HCT116 (cell line): ENCODE data around the gene ANKEF1. TPM values are rescaled to one million over a fixed set of nuclear protein-coding genes. Genes with fewer than 3 reads are reported as not detected.

Experiments
- ATAC-seq: fragments of 200-7000 bp; cut with Tn5 transposase; 2 replicates; pipeline ENCODE4 v1.9.1; 2020; ENCODE audit warnings: mild to moderate bottlenecking, moderate library complexity
- BruUV-seq: library from RNA; stranded (reverse); fragments of 400-500 nt; replicated peaks from 2 replicates; lab custom pipeline; 2021; lab: Mats Ljungman, UMichigan
- CTCF ChIA-PET: fragments of 300-600 bp; sonication (Branson Sonifier 250); formaldehyde crosslinking; loops from one replicate; lab custom pipeline; 2021; ENCODE audit warnings: antibody characterized with exemption; lab: Charles Lee
- POLR2A ChIA-PET: fragments of 300-600, 350-600 bp; sonication (Branson Sonifier 250); formaldehyde crosslinking; loops from one replicate; lab custom pipeline; 2021; ENCODE audit warnings: antibody characterized with exemption; lab: Charles Lee
- RAD21 ChIA-PET, 2 experiments: fragments of 300-600 bp; sonication (Branson Sonifier 250); formaldehyde crosslinking; loops; one replicate each; lab custom pipeline; 2023; ENCODE audit warnings: low total read pairs in 2 of 2; ENCODE audit not compliant: uncharacterized antibody in 2 of 2, unreplicated experiment in 2 of 2, low non-redundant PET in 1 of 2; lab: Charles Lee
- DNase-seq: peaks from one replicate; pipeline ENCODE4 v3.0.0-alpha.2; 2010; ENCODE audit warnings: low read depth, low spot score
- H2AFZ ChIP-seq: fragments of 200-600 bp; shearing (Covaris generic), sonication (generic); 2 replicates; pipeline ENCODE4 v1.6.1; 2017; ENCODE audit warnings: low read depth, mixed run types, mixed read lengths, antibody characterized with exemption, low read length; ENCODE audit not compliant: poor library complexity, severe bottlenecking
- H3K27ac ChIP-seq: 2 replicates; pipeline ENCODE4 v1.5.1; 2012; ENCODE audit warnings: low read depth, low read length
- H3K27me3 ChIP-seq: fragments of 200-600 bp; sonication (generic); 2 replicates; pipeline ENCODE4 v1.6.1; 2016; ENCODE audit warnings: mixed run types, low read length, mixed read lengths; ENCODE audit not compliant: insufficient read depth
- H3K36me3 ChIP-seq, 2 experiments: fragments of 200-500 bp in 1 of 2; fragments of 200-600 bp in 1 of 2; sonication (Bioruptor generic) in 1 of 2; sonication (generic) in 1 of 2; 2 replicates each; pipeline versions ENCODE4 v1.5.1 to v1.6.1; 2014 to 2016; ENCODE audit warnings: low read length in 2 of 2, inconsistent platforms in 1 of 2, mixed read lengths in 1 of 2, mixed run types in 1 of 2; ENCODE audit not compliant: insufficient read depth in 2 of 2, control insufficient read depth in 1 of 2
- H3K4me1 ChIP-seq, 2 experiments: fragments of 200-600 bp in 1 of 2; sonication (generic) in 1 of 2; 2 replicates each; pipeline versions ENCODE4 v1.5.1 to v1.6.1; 2012 to 2017; ENCODE audit warnings: low read length in 2 of 2, inconsistent platforms in 1 of 2, mild to moderate bottlenecking in 1 of 2, mixed read lengths in 1 of 2, mixed run types in 1 of 2, moderate library complexity in 1 of 2; ENCODE audit not compliant: insufficient read depth in 2 of 2, control insufficient read depth in 1 of 2
- H3K4me2 ChIP-seq: fragments of 200-600 bp; sonication (generic); 2 replicates; pipeline ENCODE4 v1.6.1; 2017; ENCODE audit warnings: mixed run types, low read length, mixed read lengths
- H3K4me3 ChIP-seq, 2 experiments: fragments of 200-600 bp in 1 of 2; sonication (generic) in 1 of 2; replicated peaks in 1 of 2; 2 replicates each; pipeline ENCODE4 v1.5.1; 2011 to 2016; ENCODE audit warnings: low read length in 2 of 2, control low read depth in 1 of 2, low read depth in 1 of 2, mild to moderate bottlenecking in 1 of 2, mixed read lengths in 1 of 2, mixed run types in 1 of 2
- H3K79me2 ChIP-seq: fragments of 200-600 bp; sonication (generic); 2 replicates; pipeline ENCODE4 v1.6.1; 2017; ENCODE audit warnings: mild to moderate bottlenecking, mixed run types, low read length, moderate library complexity, mixed read lengths; ENCODE audit not compliant: insufficient read depth
- H3K9ac ChIP-seq: fragments of 200-600 bp; sonication (generic); 2 replicates; pipeline ENCODE4 v1.6.1; 2016; ENCODE audit warnings: low read length, mixed read lengths
- H3K9me2 ChIP-seq: fragments of 200-600 bp; sonication (generic), shearing (Covaris generic); 2 replicates; pipeline ENCODE4 v1.6.1; 2017; ENCODE audit warnings: mixed run types, mild to moderate bottlenecking, moderate library complexity; ENCODE audit not compliant: insufficient read depth
- H3K9me3 ChIP-seq, 2 experiments: fragments of 200-500 bp in 1 of 2; fragments of 200-600 bp in 1 of 2; sonication (Bioruptor generic) in 1 of 2; sonication (generic) in 1 of 2; 2 replicates each; pipeline ENCODE4 v1.6.1; 2014 to 2017; ENCODE audit warnings: low read length in 2 of 2, mixed read lengths in 2 of 2, inconsistent platforms in 1 of 2, low read depth in 1 of 2, mild to moderate bottlenecking in 1 of 2, mixed run types in 1 of 2, moderate library complexity in 1 of 2; ENCODE audit not compliant: control insufficient read depth in 1 of 2, insufficient read depth in 1 of 2
- H4K20me1 ChIP-seq: fragments of 200-600 bp; sonication (generic), shearing (Covaris generic); 2 replicates; pipeline ENCODE4 v1.6.1; 2017; ENCODE audit warnings: mixed run types, mild to moderate bottlenecking, moderate library complexity; ENCODE audit not compliant: insufficient read depth
- ATF3 ChIP-seq: IDR thresholded peaks from 2 replicates; pipeline ENCODE4 v1.6.1; 2012
- CBX3 ChIP-seq: IDR thresholded peaks from 2 replicates; pipeline ENCODE4 v1.6.1; 2012; ENCODE audit warnings: low read depth
- CEBPB ChIP-seq: IDR thresholded peaks from 2 replicates; pipeline ENCODE4 v1.6.1; 2012; ENCODE audit warnings: low read depth
- EGR1 ChIP-seq: IDR thresholded peaks from 2 replicates; pipeline ENCODE4 v1.6.1; 2012; ENCODE audit warnings: low read depth
- ELF1 ChIP-seq: IDR thresholded peaks from 2 replicates; pipeline ENCODE4 v1.6.1; 2012; ENCODE audit warnings: low read depth, borderline replicate concordance
- EZH2 ChIP-seq: fragments of 200-600 bp; sonication (generic); IDR thresholded peaks from 2 replicates; pipeline ENCODE4 v1.6.1; 2017; ENCODE audit warnings: antibody characterized with exemption, mixed run types
- FOSL1 ChIP-seq: IDR thresholded peaks from 2 replicates; pipeline ENCODE4 v1.6.1; 2012; ENCODE audit warnings: low read depth
- JUND ChIP-seq: IDR thresholded peaks from 2 replicates; pipeline ENCODE4 v1.6.1; 2012
- MAX ChIP-seq: IDR thresholded peaks from 2 replicates; pipeline ENCODE4 v1.6.1; 2012
- POLR2A ChIP-seq: IDR thresholded peaks from 2 replicates; pipeline ENCODE4 v1.7.0; 2011; ENCODE audit warnings: borderline replicate concordance; ENCODE audit not compliant: insufficient read depth, insufficient read length; ENCODE audit errors: extremely low read depth
- POLR2AphosphoS5 ChIP-seq: IDR thresholded peaks from 2 replicates; pipeline ENCODE4 v1.6.1; 2011; ENCODE audit warnings: mild to moderate bottlenecking, low read depth, low read length, moderate library complexity
- RAD21 ChIP-seq: IDR thresholded peaks from 2 replicates; pipeline ENCODE4 v1.6.1; 2012; ENCODE audit warnings: low read depth, mild to moderate bottlenecking
- SIN3A ChIP-seq: IDR thresholded peaks from 2 replicates; pipeline ENCODE4 v1.6.1; 2012; ENCODE audit warnings: low read depth
- SP1 ChIP-seq: IDR thresholded peaks from 2 replicates; pipeline ENCODE4 v1.6.1; 2012; ENCODE audit warnings: low read depth
- SRF ChIP-seq: IDR thresholded peaks from 2 replicates; pipeline ENCODE4 v1.6.1; 2012; ENCODE audit warnings: low read depth
- ZFX ChIP-seq: fragments of 450-650 bp; IDR thresholded peaks from 2 replicates; pipeline ENCODE4 v1.6.1; 2017
- intact Hi-C: fragments of 100-400 bp; cut with micrococcal nuclease; formaldehyde crosslinking; loops from 2 replicates; pipeline ENCODE4 v1.10.0; 2022
- total RNA-seq: library from RNA; stranded (reverse); gene quantifications from one replicate; pipeline ENCODE4 v1.2.1, GENCODE V29; 2021; ENCODE audit not compliant: unreplicated experiment
- TF ChIP-seq, protein P1 (sequence below), 3 experiments: fragments of 200-600 bp in 1 of 3; sonication (generic) in 1 of 3; IDR thresholded peaks in 2 of 3; conservative IDR thresholded peaks in 1 of 3; 2 replicates each; pipeline ENCODE4 v1.5.1; 2012 to 2017; ENCODE audit warnings: low read depth in 2 of 3, low read length in 2 of 3, antibody characterized with exemption in 1 of 3, borderline replicate concordance in 1 of 3, control low read depth in 1 of 3, mild to moderate bottlenecking in 1 of 3, mixed read lengths in 1 of 3, mixed run types in 1 of 3, moderate library complexity in 1 of 3; ENCODE audit not compliant: insufficient read depth in 1 of 3
- TF ChIP-seq, protein P2 (sequence below): IDR thresholded peaks from 2 replicates; pipeline ENCODE4 v1.6.1; 2011; ENCODE audit warnings: mild to moderate bottlenecking, low read length, moderate library complexity; ENCODE audit not compliant: insufficient replicate concordance; ENCODE audit errors: extremely low read depth

Gene ANKEF1
- total RNA-seq, 1 experiment from 2014 or later, result 15.8 TPM

GRCh38 chr20:9989066-9989724 is 45.6 kb upstream of the ANKEF1 start:
- Histone ChIP-seq H4K20me1 (no peaks in the 10 kb centered on the region), H3K79me2 (no peaks in the 10 kb centered on the region), H3K27me3 (no peaks in the 10 kb centered on the region), H3K36me3 (no peaks in the 10 kb centered on the region), H3K4me3 (no peak overlapping the region), H3K4me2 (no peak overlapping the region), H3K9me2 (no peaks in the 10 kb centered on the region), H3K9ac (no peak overlapping the region), H3K9me3 (no peaks in the 10 kb centered on the region), H2AFZ (no peak overlapping the region), H3K27ac (no peak overlapping the region), H3K4me1 (no peaks in the 10 kb centered on the region; a peak in 1 of 4 replicates)
- intact Hi-C loops, result no loop called here
- TF ChIP-seq CEBPB (0 out of 2 replicates have a peak, but pooled peaks have one; percentile 11), MAX (no peak), POLR2A (no peak), ATF3 (no peak)
- ChIA-PET POLR2A (no interaction called here), CTCF (interaction anchor here (1.4 kb wide), 1 partner anchor 11 kb away, joined by 3 read pairs; no protein-coding TSS in a partner anchor), RAD21 (no interaction called here)
- DNase-seq (no peak), ATAC-seq (no peak)
- BruUV-seq, result no TSS peak

DNA sequence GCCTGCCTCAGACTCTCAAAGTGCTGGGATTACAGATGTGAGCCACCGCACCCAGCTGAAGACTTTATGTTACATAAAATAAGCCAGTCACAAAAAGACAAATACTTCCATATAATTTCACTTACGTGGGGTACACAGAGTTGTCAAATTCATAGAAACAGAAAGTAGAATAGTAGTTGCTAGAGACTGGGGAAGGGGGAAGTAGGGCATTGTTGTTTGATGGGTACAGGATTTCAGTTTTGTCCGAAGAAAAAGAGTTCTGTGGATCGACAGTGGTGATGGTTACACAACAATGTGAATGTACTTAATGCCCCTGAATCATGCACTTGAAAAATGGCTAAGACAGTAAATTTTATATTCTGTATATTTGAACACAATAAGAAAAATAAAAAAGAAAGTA is 41.6 kb upstream of the ANKEF1 start:
- H3K9me3 ChIP-seq, result 0 out of 4 replicates have a peak, but pooled peaks cover 0 to 4% of the 10 kb centered on the region in 2 experiments
- H3K27ac ChIP-seq, result no peak overlapping the region
- no peaks in the 10 kb centered on the region for H4K20me1 ChIP-seq
- no peaks in the 10 kb centered on the region for H3K79me2 ChIP-seq
- intact Hi-C loops, result no loop called here
- no peaks in the 10 kb centered on the region for H3K36me3 ChIP-seq
- H3K4me2 ChIP-seq, result no peak overlapping the region
- no TSS peak for BruUV-seq
- no peak overlapping the region for H3K4me3 ChIP-seq
- H2AFZ ChIP-seq, result no peak overlapping the region
- no peak overlapping the region for H3K9ac ChIP-seq
- H3K9me2 ChIP-seq, result no peaks in the 10 kb centered on the region
- ChIA-PET POLR2A (no interaction called here), RAD21 (no interaction called here), CTCF (no interaction called here)
- H3K4me1 ChIP-seq, result no peaks in the 10 kb centered on the region; a peak in 1 of 4 replicates
- no peaks in the 10 kb centered on the region for H3K27me3 ChIP-seq
- ATAC-seq (no peak), DNase-seq (no peak)
- TF ChIP-seq ELF1 (no peak), SRF (no peak), EGR1 (no peak), CBX3 (no peak), SP1 (no peak), JUND (no peak), CEBPB (no peak), EZH2 (no peak), SIN3A (no peak), FOSL1 (no peak), POLR2AphosphoS5 (no peak), ZFX (no peak), RAD21 (no peak), MAX (no peak)
- TF ChIP-seq, protein P1, sequence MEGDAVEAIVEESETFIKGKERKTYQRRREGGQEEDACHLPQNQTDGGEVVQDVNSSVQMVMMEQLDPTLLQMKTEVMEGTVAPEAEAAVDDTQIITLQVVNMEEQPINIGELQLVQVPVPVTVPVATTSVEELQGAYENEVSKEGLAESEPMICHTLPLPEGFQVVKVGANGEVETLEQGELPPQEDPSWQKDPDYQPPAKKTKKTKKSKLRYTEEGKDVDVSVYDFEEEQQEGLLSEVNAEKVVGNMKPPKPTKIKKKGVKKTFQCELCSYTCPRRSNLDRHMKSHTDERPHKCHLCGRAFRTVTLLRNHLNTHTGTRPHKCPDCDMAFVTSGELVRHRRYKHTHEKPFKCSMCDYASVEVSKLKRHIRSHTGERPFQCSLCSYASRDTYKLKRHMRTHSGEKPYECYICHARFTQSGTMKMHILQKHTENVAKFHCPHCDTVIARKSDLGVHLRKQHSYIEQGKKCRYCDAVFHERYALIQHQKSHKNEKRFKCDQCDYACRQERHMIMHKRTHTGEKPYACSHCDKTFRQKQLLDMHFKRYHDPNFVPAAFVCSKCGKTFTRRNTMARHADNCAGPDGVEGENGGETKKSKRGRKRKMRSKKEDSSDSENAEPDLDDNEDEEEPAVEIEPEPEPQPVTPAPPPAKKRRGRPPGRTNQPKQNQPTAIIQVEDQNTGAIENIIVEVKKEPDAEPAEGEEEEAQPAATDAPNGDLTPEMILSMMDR (IDR thresholded peaks at IDR 0.05 in 2 of 3, conservative IDR thresholded peaks at IDR 0.05 in 1 of 3; ENCODE audit: borderline replicate concordance in 1 of 3, insufficient read depth in 1 of 3, low read depth in 2 of 3, low read length in 2 of 3), result no peak
- TF ChIP-seq, protein P2, sequence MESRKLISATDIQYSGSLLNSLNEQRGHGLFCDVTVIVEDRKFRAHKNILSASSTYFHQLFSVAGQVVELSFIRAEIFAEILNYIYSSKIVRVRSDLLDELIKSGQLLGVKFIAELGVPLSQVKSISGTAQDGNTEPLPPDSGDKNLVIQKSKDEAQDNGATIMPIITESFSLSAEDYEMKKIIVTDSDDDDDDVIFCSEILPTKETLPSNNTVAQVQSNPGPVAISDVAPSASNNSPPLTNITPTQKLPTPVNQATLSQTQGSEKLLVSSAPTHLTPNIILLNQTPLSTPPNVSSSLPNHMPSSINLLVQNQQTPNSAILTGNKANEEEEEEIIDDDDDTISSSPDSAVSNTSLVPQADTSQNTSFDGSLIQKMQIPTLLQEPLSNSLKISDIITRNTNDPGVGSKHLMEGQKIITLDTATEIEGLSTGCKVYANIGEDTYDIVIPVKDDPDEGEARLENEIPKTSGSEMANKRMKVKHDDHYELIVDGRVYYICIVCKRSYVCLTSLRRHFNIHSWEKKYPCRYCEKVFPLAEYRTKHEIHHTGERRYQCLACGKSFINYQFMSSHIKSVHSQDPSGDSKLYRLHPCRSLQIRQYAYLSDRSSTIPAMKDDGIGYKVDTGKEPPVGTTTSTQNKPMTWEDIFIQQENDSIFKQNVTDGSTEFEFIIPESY, result no peak
